GM23248 (cell line): ENCODE measurements around the gene TGFBR3L. TPM values are rescaled to one million over a fixed set of nuclear protein-coding genes. Genes with fewer than 3 reads are reported as not detected.
A peak's percentile ranks its signal among the peaks of the same experiment; 100 is the strongest.

Experiments used
- DNase-seq: peaks from one replicate; pipeline ENCODE4 v3.0.0-alpha.2; 2015
- H2AFZ ChIP-seq: fragments of 200-600 bp; sonication (generic); 2 replicates; pipeline ENCODE4 v1.6.1; 2016; ENCODE audit warnings: antibody characterized with exemption
- H3F3A ChIP-seq: fragments of 200-600 bp; sonication (generic); 2 replicates; pipeline ENCODE4 v1.6.1; 2016; ENCODE audit warnings: mild to moderate bottlenecking, antibody characterized with exemption, mixed run types; ENCODE audit not compliant: insufficient read depth
- H3K27ac ChIP-seq: fragments of 200-600 bp; sonication (generic); 2 replicates; pipeline ENCODE4 v1.5.1; 2016; ENCODE audit warnings: mild to moderate bottlenecking
- H3K27me3 ChIP-seq: fragments of 200-600 bp; sonication (generic); replicated peaks from 2 replicates; pipeline ENCODE4 v1.6.1; 2016; ENCODE audit warnings: mild to moderate bottlenecking; ENCODE audit not compliant: insufficient read depth
- H3K36me3 ChIP-seq: fragments of 200-600 bp; sonication (generic); 2 replicates; pipeline ENCODE4 v1.6.1; 2016; ENCODE audit warnings: low read depth, mild to moderate bottlenecking
- H3K4me1 ChIP-seq: fragments of 200-600 bp; sonication (generic); 2 replicates; pipeline ENCODE4 v1.6.1; 2016; ENCODE audit warnings: mild to moderate bottlenecking; ENCODE audit not compliant: insufficient read depth
- H3K4me2 ChIP-seq: fragments of 200-600 bp; sonication (generic); one replicate; pipeline ENCODE4 v1.6.1; 2016; ENCODE audit warnings: mild to moderate bottlenecking; ENCODE audit not compliant: unreplicated experiment
- H3K4me3 ChIP-seq: fragments of 200-600 bp; sonication (generic); 2 replicates; pipeline ENCODE4 v1.5.1; 2016; ENCODE audit warnings: mild to moderate bottlenecking
- H3K79me2 ChIP-seq: fragments of 200-600 bp; sonication (generic); 2 replicates; pipeline ENCODE4 v1.6.1; 2016; ENCODE audit warnings: mild to moderate bottlenecking; ENCODE audit not compliant: insufficient read depth
- H3K9ac ChIP-seq: fragments of 200-600 bp; sonication (generic); 2 replicates; pipeline ENCODE4 v1.6.1; 2016; ENCODE audit warnings: mild to moderate bottlenecking
- H3K9me2 ChIP-seq: fragments of 200-600 bp; sonication (generic); 2 replicates; pipeline ENCODE4 v1.6.1; 2016; ENCODE audit warnings: mixed run types, mild to moderate bottlenecking, moderate library complexity; ENCODE audit not compliant: insufficient read depth
- H3K9me3 ChIP-seq: fragments of 200-600 bp; sonication (generic); one replicate; pipeline ENCODE4 v1.6.1; 2017; ENCODE audit warnings: low read depth
- H4K20me1 ChIP-seq: fragments of 200-600 bp; sonication (generic); 2 replicates; pipeline ENCODE4 v1.6.0; 2016; ENCODE audit not compliant: insufficient read depth
- EZH2 ChIP-seq: fragments of 200-600 bp; sonication (generic); IDR thresholded peaks from 2 replicates; pipeline ENCODE4 v1.6.1; 2018; ENCODE audit warnings: antibody characterized with exemption, mild to moderate bottlenecking; ENCODE audit not compliant: insufficient read depth, poor library complexity, severe bottlenecking
- EZH2phosphoT487 ChIP-seq: fragments of 200-600 bp; sonication (generic); IDR thresholded peaks from 2 replicates; pipeline ENCODE4 v1.6.1; 2018; ENCODE audit warnings: antibody characterized with exemption, moderate library complexity, mild to moderate bottlenecking, low read depth; ENCODE audit not compliant: insufficient read depth
- WGBS, 2 experiments: methylation state at CpG; one replicate each; pipeline ENCODE4 v1.1.6; 2015 to 2017; ENCODE audit warnings: low lambda C conversion rate in 2 of 2, low coverage in 1 of 2; ENCODE audit errors: missing lambda C conversion rate in 2 of 2; 5-methylcytosine and 5-hydroxymethylcytosine counted together
- in situ Hi-C: fragments of 300-500 bp; cut with MboI; formaldehyde crosslinking; loops from 2 replicates; pipeline ENCODE4 v1.15.0; 2020
- polyA plus RNA-seq: library from polyadenylated mRNA; unstranded; fragments of >200 nt; fragmentation: Nextera tagmentation; extraction: Ambion mirVana; gene quantifications from 2 replicates; pipeline ENCODE4 v1.2.1, GENCODE V29; 2016
- total RNA-seq: library from RNA; depleted of rRNA; stranded (reverse); fragments of >200 nt; shearing (Covaris generic); gene quantifications from 2 replicates; pipeline ENCODE4 v1.2.3, GENCODE V29; 2014

The TGFBR3L gene
- total and polyA plus RNA-seq, 2 experiments from 2014 or later: 9.0 to 30.6 TPM

GRCh38 chr19:7879111-7879807 is 35.4 kb upstream of the TGFBR3L start:
- H3K27me3 ChIP-seq: peaks cover 13% of the 10 kb centered on the region
- in situ Hi-C loops: no loop called here
- H3K36me3 ChIP-seq: no peaks in the 10 kb centered on the region
- H3K4me2 ChIP-seq: no peak overlapping the region
- no peak overlapping the region for H3K9ac ChIP-seq
- no peaks in the 10 kb centered on the region for H3K4me1 ChIP-seq
- H2AFZ ChIP-seq: no peak overlapping the region
- no peak for DNase-seq
- H3K9me2 ChIP-seq: no peaks in the 10 kb centered on the region
- WGBS, 2 experiments: 67 to 68% methylated on average over 12 to 18 of the region's 18 CpGs
- H3K27ac ChIP-seq: no peak overlapping the region
- H3K9me3 ChIP-seq: no peaks in the 10 kb centered on the region
- H3F3A ChIP-seq: no peaks in the 10 kb centered on the region
- no peak for TF ChIP-seq EZH2phosphoT487
- TF ChIP-seq EZH2: no peak
- no peaks in the 10 kb centered on the region for H3K79me2 ChIP-seq
- no peak overlapping the region for H3K4me3 ChIP-seq
- H4K20me1 ChIP-seq: no peaks in the 10 kb centered on the region

DNA sequence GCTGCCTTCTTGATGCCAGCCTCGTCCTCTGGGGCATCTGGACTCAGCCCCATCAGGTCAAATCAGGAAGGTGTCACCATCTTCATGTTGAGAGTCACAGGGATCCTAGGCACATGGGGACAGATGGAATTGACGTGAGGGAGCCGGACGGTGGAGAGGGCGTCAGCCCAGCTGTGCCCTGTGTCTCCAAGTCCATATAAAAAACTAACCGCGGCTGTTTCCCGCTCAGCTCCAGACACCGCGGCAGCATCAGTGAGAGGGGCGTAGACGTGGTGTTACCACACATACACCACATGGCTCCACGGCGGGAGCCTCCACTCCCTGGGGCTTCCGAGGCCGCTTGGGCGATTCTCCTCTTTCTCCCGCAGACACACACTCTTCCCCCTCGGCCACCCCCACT is 34.8 kb upstream of the TGFBR3L start:
- no peak overlapping the region for H3K4me2 ChIP-seq
- H3K36me3 ChIP-seq: no peaks in the 10 kb centered on the region
- no peak overlapping the region for H3K27ac ChIP-seq
- H3K4me3 ChIP-seq: no peak overlapping the region
- no peaks in the 10 kb centered on the region for H3K4me1 ChIP-seq
- H4K20me1 ChIP-seq: no peaks in the 10 kb centered on the region
- H2AFZ ChIP-seq: no peak overlapping the region
- H3K9ac ChIP-seq: no peak overlapping the region
- WGBS, 2 experiments: 14 to 22% methylated on average over 19 of the region's 19 CpGs
- no peaks in the 10 kb centered on the region for H3K9me2 ChIP-seq
- no peaks in the 10 kb centered on the region for H3K9me3 ChIP-seq
- in situ Hi-C loops: no loop called here
- TF ChIP-seq EZH2 (no peak), EZH2phosphoT487 (no peak)
- no peaks in the 10 kb centered on the region for H3K79me2 ChIP-seq
- peak; percentile 32 for DNase-seq
- peaks cover 7% of the 10 kb centered on the region for H3K27me3 ChIP-seq
- H3F3A ChIP-seq: no peaks in the 10 kb centered on the region

GRCh38 chr19:7881910-7882309 is 32.7 kb upstream of the TGFBR3L start:
- Histone ChIP-seq H3K9me3 (no peaks in the 10 kb centered on the region), H3K4me3 (no peak overlapping the region), H3F3A (no peaks in the 10 kb centered on the region), H3K4me1 (no peaks in the 10 kb centered on the region), H2AFZ (no peak overlapping the region), H3K4me2 (no peak overlapping the region), H3K9me2 (no peaks in the 10 kb centered on the region), H4K20me1 (no peaks in the 10 kb centered on the region), H3K9ac (no peak overlapping the region), H3K36me3 (no peaks in the 10 kb centered on the region), H3K27me3 (no peaks in the 10 kb centered on the region), H3K27ac (no peak overlapping the region), H3K79me2 (no peaks in the 10 kb centered on the region)
- no peak for TF ChIP-seq EZH2phosphoT487
- no peak for TF ChIP-seq EZH2
- 68 to 73% methylated on average over 3 of the region's 3 CpGs for WGBS, 2 experiments
- DNase-seq: no peak
- in situ Hi-C loops: no loop called here

DNA sequence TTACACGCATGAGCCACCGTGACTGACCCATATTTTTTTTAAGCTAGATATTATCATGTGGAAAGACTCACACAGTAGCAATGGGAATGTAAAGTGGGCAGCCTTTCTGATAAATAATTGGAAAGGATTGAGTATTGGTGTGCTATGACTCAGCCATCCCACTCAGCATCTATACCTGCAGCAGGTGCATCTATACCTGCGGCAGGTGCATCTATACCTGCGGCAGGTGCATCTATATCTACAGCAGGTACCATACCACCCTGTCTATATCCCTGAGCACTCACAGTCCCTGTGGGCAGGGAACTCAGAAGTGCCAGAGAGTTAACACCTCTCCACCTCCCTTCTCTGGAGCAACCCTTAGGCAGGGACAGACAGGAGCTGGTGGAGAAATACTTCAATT is 31.5 kb upstream of the TGFBR3L start:
- no peaks in the 10 kb centered on the region for H3K36me3 ChIP-seq
- in situ Hi-C loops: no loop called here
- 75 to 77% methylated on average over 4 of the region's 4 CpGs for WGBS, 2 experiments
- DNase-seq: no peak
- no peak overlapping the region for H3K4me2 ChIP-seq
- H3K4me3 ChIP-seq: no peak overlapping the region
- H3K9me3 ChIP-seq: no peaks in the 10 kb centered on the region
- H4K20me1 ChIP-seq: no peaks in the 10 kb centered on the region
- H2AFZ ChIP-seq: no peak overlapping the region
- no peaks in the 10 kb centered on the region for H3K27me3 ChIP-seq
- H3K27ac ChIP-seq: no peak overlapping the region
- H3K79me2 ChIP-seq: no peaks in the 10 kb centered on the region
- H3K4me1 ChIP-seq: no peaks in the 10 kb centered on the region
- H3K9ac ChIP-seq: no peak overlapping the region
- H3K9me2 ChIP-seq: no peaks in the 10 kb centered on the region
- TF ChIP-seq EZH2 (no peak), EZH2phosphoT487 (no peak)
- H3F3A ChIP-seq: no peaks in the 10 kb centered on the region
